H1 (cell line): Measurements from ENCODE around the gene C2CD3. TPM values are rescaled to one million over a fixed set of nuclear protein-coding genes. Genes with fewer than 3 reads are reported as not detected.

ENCODE experiments used
- CTCF ChIA-PET: fragments of 300-600 bp; sonication (Branson Sonifier 250); formaldehyde crosslinking; loops from one replicate; lab custom pipeline; 2021; ENCODE audit not compliant: partially characterized antibody; lab: Charles Lee
- POLR2A ChIA-PET: fragments of 300-600 bp; sonication (Branson Sonifier 250); formaldehyde crosslinking; loops from one replicate; lab custom pipeline; 2021; ENCODE audit warnings: inconsistent platforms; ENCODE audit not compliant: partially characterized antibody; lab: Charles Lee
- DNase-seq, 2 experiments: peaks; one replicate each; pipeline versions ENCODE4 v3.0.0 to v3.0.0-alpha.2; 2010 to 2022; ENCODE audit warnings: low spot score in 2 of 2, low read depth in 1 of 2, mixed read lengths in 1 of 2
- FAIRE-seq: peaks from 2 replicates; lab custom pipeline; 2011; peaks lifted over from hg19 to GRCh38; lab: Jason Lieb, UNC
- H2AFZ ChIP-seq: 2 replicates; pipeline ENCODE4 v1.8.1; 2012; ENCODE audit warnings: low read length, inconsistent platforms
- H2AK5ac ChIP-seq: 2 replicates; pipeline ENCODE4 v1.6.1; 2013; ENCODE audit warnings: low read depth, low read length
- H2BK120ac ChIP-seq: replicated peaks from 2 replicates; pipeline ENCODE3; 2013; ENCODE audit warnings: low read depth, low read length, inconsistent platforms
- H2BK12ac ChIP-seq: 2 replicates; pipeline ENCODE4 v1.6.1; 2013; ENCODE audit warnings: low read depth, low read length
- H2BK15ac ChIP-seq: 2 replicates; pipeline ENCODE4 v1.6.1; 2013; ENCODE audit warnings: low read length
- H2BK20ac ChIP-seq: 2 replicates; pipeline ENCODE4 v1.6.1; 2013; ENCODE audit warnings: low read length
- H2BK5ac ChIP-seq: 2 replicates; pipeline ENCODE4 v1.6.1; 2013; ENCODE audit warnings: low read depth, low read length
- H3K14ac ChIP-seq: 2 replicates; pipeline ENCODE4 v1.6.1; 2013; ENCODE audit warnings: inconsistent platforms; ENCODE audit not compliant: insufficient read length
- H3K18ac ChIP-seq: 2 replicates; pipeline ENCODE4 v1.6.1; 2013; ENCODE audit warnings: low read length; ENCODE audit errors: extremely low read depth
- H3K23ac ChIP-seq: 2 replicates; pipeline ENCODE4 v1.6.1; 2013; ENCODE audit warnings: inconsistent platforms; ENCODE audit not compliant: insufficient read length
- H3K23me2 ChIP-seq: 2 replicates; pipeline ENCODE4 v1.6.1; 2013; ENCODE audit warnings: low read depth, low read length
- H3K27ac ChIP-seq: 2 replicates; pipeline ENCODE4 v1.6.1; 2011; ENCODE audit warnings: low read depth, low read length, inconsistent platforms
- H3K27me3 ChIP-seq, 4 experiments: replicated peaks in 1 of 4; 1 replicate in 1 of 4; 2 replicates in 3 of 4; pipeline versions ENCODE4 v1.6.1 to v1.8.1; 2011 to 2013; ENCODE audit warnings: low read length in 3 of 4, mild to moderate bottlenecking in 3 of 4, inconsistent platforms in 2 of 4, mixed read lengths in 2 of 4, moderate library complexity in 1 of 4; ENCODE audit not compliant: control insufficient read depth in 3 of 4, insufficient read depth in 3 of 4; ENCODE audit errors: extremely low read depth in 1 of 4
- H3K36me3 ChIP-seq, 4 experiments: 2 replicates each; pipeline versions ENCODE4 v1.6.1 to v1.8.1; 2011 to 2013; ENCODE audit warnings: mild to moderate bottlenecking in 4 of 4, low read length in 3 of 4, moderate library complexity in 2 of 4, control low read depth in 1 of 4, inconsistent platforms in 1 of 4; ENCODE audit not compliant: insufficient read depth in 4 of 4, control insufficient read depth in 2 of 4
- H3K4ac ChIP-seq: replicated peaks from 2 replicates; pipeline ENCODE3; 2013; ENCODE audit warnings: low read length, low read depth, mixed read lengths, inconsistent platforms; ENCODE audit not compliant: insufficient read length
- H3K4me1 ChIP-seq, 4 experiments: replicated peaks in 1 of 4; 1 replicate in 1 of 4; 2 replicates in 3 of 4; pipeline versions ENCODE4 v1.6.1 to v1.8.1; 2011 to 2013; ENCODE audit warnings: low read length in 3 of 4, inconsistent platforms in 2 of 4, mixed read lengths in 1 of 4; ENCODE audit not compliant: insufficient read depth in 4 of 4, control insufficient read depth in 3 of 4
- H3K4me2 ChIP-seq, 2 experiments: 2 replicates each; pipeline versions ENCODE4 v1.6.1 to v1.8.1; 2011 to 2013; ENCODE audit warnings: low read depth in 2 of 2, low read length in 2 of 2, control low read depth in 1 of 2, inconsistent platforms in 1 of 2, mild to moderate bottlenecking in 1 of 2; ENCODE audit not compliant: insufficient read depth in 1 of 2
- H3K4me3 ChIP-seq, 4 experiments: fragments of 200-600, 300-600 bp in 1 of 4; sonication (generic), shearing (Covaris generic), sonication (Bioruptor Twin) in 1 of 4; 2 replicates each; pipeline versions ENCODE4 v1.5.1 to v1.8.1; 2011 to 2016; ENCODE audit warnings: low read length in 4 of 4, low read depth in 3 of 4, control low read depth in 2 of 4, inconsistent platforms in 2 of 4, mild to moderate bottlenecking in 2 of 4, mixed read lengths in 1 of 4, moderate library complexity in 1 of 4; ENCODE audit not compliant: insufficient read depth in 2 of 4; ENCODE audit errors: extremely low read depth in 1 of 4
- H3K56ac ChIP-seq: replicated peaks from 2 replicates; pipeline ENCODE3; 2013; ENCODE audit warnings: low read depth, mild to moderate bottlenecking, mixed read lengths, low read length, inconsistent platforms; ENCODE audit not compliant: insufficient read length
- H3K79me1 ChIP-seq: 2 replicates; pipeline ENCODE4 v1.6.1; 2013; ENCODE audit warnings: low read depth, low read length, control low read depth
- H3K79me2 ChIP-seq, 2 experiments: 2 replicates each; pipeline versions ENCODE4 v1.6.1 to v1.8.1; 2012 to 2013; ENCODE audit warnings: low read length in 2 of 2, mild to moderate bottlenecking in 2 of 2, inconsistent platforms in 1 of 2; ENCODE audit not compliant: insufficient read depth in 2 of 2, control insufficient read depth in 1 of 2
- H3K9ac ChIP-seq, 4 experiments: replicated peaks in 1 of 4; 1 replicate in 1 of 4; 2 replicates in 3 of 4; pipeline versions ENCODE4 v1.6.1 to v1.8.1; 2011 to 2013; ENCODE audit warnings: low read depth in 3 of 4, low read length in 3 of 4, control low read depth in 2 of 4, mild to moderate bottlenecking in 2 of 4, moderate library complexity in 2 of 4, inconsistent platforms in 1 of 4; ENCODE audit errors: extremely low read depth in 1 of 4
- H3K9me3 ChIP-seq, 2 experiments: 2 replicates each; pipeline versions ENCODE4 v1.6.1 to v1.8.1; 2012 to 2013; ENCODE audit warnings: mild to moderate bottlenecking in 2 of 2, moderate library complexity in 2 of 2, control low read depth in 1 of 2, inconsistent platforms in 1 of 2, low read depth in 1 of 2, low read length in 1 of 2, mixed read lengths in 1 of 2; ENCODE audit not compliant: insufficient read depth in 2 of 2
- H4K20me1 ChIP-seq, 2 experiments: replicated peaks in 1 of 2; 2 replicates each; pipeline versions ENCODE3 to v1.8.1; 2011 to 2013; ENCODE audit warnings: inconsistent platforms in 2 of 2, low read length in 2 of 2, mild to moderate bottlenecking in 1 of 2; ENCODE audit not compliant: insufficient read depth in 2 of 2, control insufficient read depth in 1 of 2
- H4K5ac ChIP-seq: 2 replicates; pipeline ENCODE4 v1.6.1; 2013; ENCODE audit warnings: low read length, low read depth, mixed read lengths, inconsistent platforms; ENCODE audit not compliant: insufficient read length
- H4K8ac ChIP-seq: 2 replicates; pipeline ENCODE4 v1.8.0; 2013; ENCODE audit warnings: mild to moderate bottlenecking, moderate library complexity, low read length, inconsistent platforms; ENCODE audit not compliant: insufficient read depth; ENCODE audit errors: extremely low read depth
- H4K91ac ChIP-seq: replicated peaks from 2 replicates; pipeline ENCODE3; 2013; ENCODE audit warnings: low read length, mixed read lengths, inconsistent platforms; ENCODE audit not compliant: insufficient read length
- CHD1 ChIP-seq: IDR thresholded peaks from 2 replicates; pipeline ENCODE4 v1.6.1; 2012; ENCODE audit warnings: low read depth, low read length, improper control_type of control experiment
- HDAC2 ChIP-seq, 2 experiments: fragments of 300-600 bp in 1 of 2; sonication (generic) in 1 of 2; IDR thresholded peaks; 2 replicates each; pipeline ENCODE4 v1.6.1; 2011 to 2012; ENCODE audit warnings: low read depth in 2 of 2, low read length in 2 of 2, mild to moderate bottlenecking in 2 of 2, moderate library complexity in 2 of 2, borderline replicate concordance in 1 of 2, inconsistent platforms in 1 of 2
- WGBS, 2 experiments: shearing (Covaris generic) in 1 of 2; methylation state at CpG; one replicate each; pipeline versions ENCODE4 v1.1.6 to v1.1.7; 2013 to 2015; ENCODE audit warnings: low lambda C conversion rate in 2 of 2, mixed read lengths in 2 of 2, inconsistent platforms in 1 of 2, low coverage in 1 of 2, missing lambda C conversion rate in 1 of 2; ENCODE audit not compliant: insufficient replicate concordance in 2 of 2, insufficient coverage in 1 of 2, insufficient read length in 1 of 2; ENCODE audit errors: extremely low coverage in 1 of 2, missing lambda C conversion rate in 1 of 2; 5-methylcytosine and 5-hydroxymethylcytosine counted together
- polyA plus RNA-seq, 7 experiments: library from polyadenylated mRNA; depleted of rRNA in 3 of 7; stranded (reverse) in 5 of 7; unstranded in 2 of 7; fragments of >200 nt in 5 of 7; fragments of 200-250 nt in 2 of 7; gene quantifications; 1 replicate in 5 of 7; 2 replicates in 1 of 7; 4 replicates in 1 of 7; pipeline versions ENCODE4 v1.2.1 to v1.2.3, GENCODE V29; 2011 to 2013; ENCODE audit warnings: missing spikeins in 2 of 7, mixed read lengths in 2 of 7
- total RNA-seq: library from RNA; stranded (reverse); fragmentation: NEBNext Ultra II Directional; extraction: Animal tissue kit (Norgen Biotek cat#: 25700); gene quantifications from 2 replicates; pipeline ENCODE4 v1.2.1, GENCODE V29; 2021

C2CD3 gene
- total and polyA plus RNA-seq, 2 of the 8 experiments (the other 6 are each of a cell fraction or from before 2014, with no cell fraction given): 11.0 to 29.1 TPM

- no peaks in the 10 kb centered on the region; a peak in 2 of 8 replicates for H3K36me3 ChIP-seq
- no peak overlapping the region for H3K4ac ChIP-seq
- no peak overlapping the region for H3K56ac ChIP-seq
- no peaks in the 10 kb centered on the region for H3K79me2 ChIP-seq
- H3K27ac ChIP-seq: no peak overlapping the region
- no peak overlapping the region for H3K9ac ChIP-seq
- no peak overlapping the region for H3K23ac ChIP-seq
- POLR2A ChIA-PET: no interaction called here
- CTCF ChIA-PET: interaction anchor here (0.6 kb wide), 1 partner anchor 195 kb away, joined by 3 read pairs; no protein-coding TSS in a partner anchor
- no peak overlapping the region for H2BK5ac ChIP-seq
- H3K14ac ChIP-seq: no peak overlapping the region
- H2AK5ac ChIP-seq: no peak overlapping the region
- H3K18ac ChIP-seq: no peak overlapping the region
- H4K8ac ChIP-seq: no peak overlapping the region
- H2BK20ac ChIP-seq: no peak overlapping the region
- no peaks in the 10 kb centered on the region for H4K20me1 ChIP-seq
- no peaks in the 10 kb centered on the region; a peak in 1 of 7 replicates for H3K4me1 ChIP-seq
- H2AFZ ChIP-seq: no peak overlapping the region
- DNase-seq (no peak), FAIRE-seq (no peak)
- no peak overlapping the region for H4K91ac ChIP-seq
- TF ChIP-seq CHD1: no peak
- TF ChIP-seq HDAC2 (IDR thresholded peaks at IDR 0.05; ENCODE audit: borderline replicate concordance in 1 of 2, low read depth in 2 of 2, low read length in 2 of 2): no peak
- H3K9me3 ChIP-seq: no peaks in the 10 kb centered on the region
- no peaks in the 10 kb centered on the region for H3K27me3 ChIP-seq
- H3K4me3 ChIP-seq: no peak overlapping the region
- H3K23me2 ChIP-seq: no peaks in the 10 kb centered on the region
- WGBS, 2 experiments: 90% methylated on average over 14 of the region's 14 CpGs; no CpG with 5 or more reads in 1 of the 2 experiments
- H2BK12ac ChIP-seq: no peak overlapping the region
- H2BK15ac ChIP-seq: no peak overlapping the region
- H2BK120ac ChIP-seq: no peak overlapping the region
- no peak overlapping the region for H3K4me2 ChIP-seq
- H4K5ac ChIP-seq: no peak overlapping the region
- H3K79me1 ChIP-seq: no peaks in the 10 kb centered on the region
Observed at GRCh38 chr11:74000307-74001133, 170.3 kb downstream of the C2CD3 start.
